ENCODE results near the gene NGLY1.

Gene NGLY1, protein sequence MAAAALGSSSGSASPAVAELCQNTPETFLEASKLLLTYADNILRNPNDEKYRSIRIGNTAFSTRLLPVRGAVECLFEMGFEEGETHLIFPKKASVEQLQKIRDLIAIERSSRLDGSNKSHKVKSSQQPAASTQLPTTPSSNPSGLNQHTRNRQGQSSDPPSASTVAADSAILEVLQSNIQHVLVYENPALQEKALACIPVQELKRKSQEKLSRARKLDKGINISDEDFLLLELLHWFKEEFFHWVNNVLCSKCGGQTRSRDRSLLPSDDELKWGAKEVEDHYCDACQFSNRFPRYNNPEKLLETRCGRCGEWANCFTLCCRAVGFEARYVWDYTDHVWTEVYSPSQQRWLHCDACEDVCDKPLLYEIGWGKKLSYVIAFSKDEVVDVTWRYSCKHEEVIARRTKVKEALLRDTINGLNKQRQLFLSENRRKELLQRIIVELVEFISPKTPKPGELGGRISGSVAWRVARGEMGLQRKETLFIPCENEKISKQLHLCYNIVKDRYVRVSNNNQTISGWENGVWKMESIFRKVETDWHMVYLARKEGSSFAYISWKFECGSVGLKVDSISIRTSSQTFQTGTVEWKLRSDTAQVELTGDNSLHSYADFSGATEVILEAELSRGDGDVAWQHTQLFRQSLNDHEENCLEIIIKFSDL
- total RNA-seq: 54.8 to 74.5 (median 70.5) reads per million in 4 donors

DNA sequence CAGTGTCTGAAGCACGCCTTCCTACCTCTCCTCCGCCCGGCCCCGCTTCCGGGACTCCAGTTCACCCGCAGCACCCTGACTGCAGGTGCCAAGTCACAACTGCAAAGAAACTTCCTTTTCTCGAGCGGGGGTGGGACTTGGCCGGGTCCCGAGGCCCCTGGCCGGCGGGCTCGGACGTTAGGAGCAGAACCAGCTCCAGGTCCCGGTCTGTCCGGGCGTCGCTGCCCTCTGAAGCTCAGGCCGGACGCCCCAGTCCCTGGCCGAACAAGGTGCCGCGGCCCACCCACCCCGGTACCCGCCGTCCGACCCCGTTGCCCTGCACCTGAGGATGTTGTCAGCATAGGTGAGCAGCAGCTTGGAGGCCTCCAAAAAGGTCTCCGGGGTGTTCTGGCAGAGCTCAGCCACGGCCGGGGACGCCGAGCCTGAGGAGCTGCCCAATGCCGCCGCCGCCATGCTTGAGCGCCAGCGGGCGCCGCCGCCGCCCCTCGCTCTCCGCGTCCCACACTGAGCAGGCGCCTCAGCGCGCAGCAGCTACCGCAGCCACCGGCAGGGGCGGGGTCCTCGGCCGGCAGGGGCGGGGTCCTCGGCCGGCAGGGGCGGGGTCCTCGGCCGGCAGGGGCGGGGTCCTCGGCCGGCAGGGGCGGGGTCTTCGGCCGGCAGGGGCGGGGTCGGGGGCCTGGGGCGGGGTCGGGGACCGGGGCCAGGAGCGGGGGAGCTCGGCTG lies at the start of gene NGLY1:
Gene NGLY1, minus strand, starts transcription at position 506 of the 723 bp plus-strand sequence. Its CDS starts 53 bp downstream, at position 453.
- DNase-seq: peak; percentile 73 to 87 (median 78)

DNA sequence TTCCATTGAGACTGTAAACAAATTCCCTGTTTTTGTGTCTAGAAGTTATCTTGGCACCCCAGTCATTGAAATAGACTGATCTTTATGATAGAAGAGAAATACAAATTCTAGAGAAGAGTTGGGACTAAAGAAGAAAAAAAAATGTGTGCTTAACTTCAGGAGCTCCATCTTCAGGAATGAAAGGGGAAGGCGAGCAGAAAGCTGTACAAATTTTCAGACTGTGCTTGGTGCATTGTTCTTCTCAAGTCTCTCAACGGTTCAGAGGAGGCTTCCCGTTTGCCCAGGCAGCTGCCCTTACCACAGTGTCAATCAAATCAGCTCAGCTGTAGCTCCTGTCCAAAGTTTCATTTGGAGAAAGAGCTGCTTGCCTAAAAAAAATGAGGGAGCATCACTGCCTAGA lies 48.3 kb upstream of the NGLY1 start:
- DNase-seq: no peak

DNA sequence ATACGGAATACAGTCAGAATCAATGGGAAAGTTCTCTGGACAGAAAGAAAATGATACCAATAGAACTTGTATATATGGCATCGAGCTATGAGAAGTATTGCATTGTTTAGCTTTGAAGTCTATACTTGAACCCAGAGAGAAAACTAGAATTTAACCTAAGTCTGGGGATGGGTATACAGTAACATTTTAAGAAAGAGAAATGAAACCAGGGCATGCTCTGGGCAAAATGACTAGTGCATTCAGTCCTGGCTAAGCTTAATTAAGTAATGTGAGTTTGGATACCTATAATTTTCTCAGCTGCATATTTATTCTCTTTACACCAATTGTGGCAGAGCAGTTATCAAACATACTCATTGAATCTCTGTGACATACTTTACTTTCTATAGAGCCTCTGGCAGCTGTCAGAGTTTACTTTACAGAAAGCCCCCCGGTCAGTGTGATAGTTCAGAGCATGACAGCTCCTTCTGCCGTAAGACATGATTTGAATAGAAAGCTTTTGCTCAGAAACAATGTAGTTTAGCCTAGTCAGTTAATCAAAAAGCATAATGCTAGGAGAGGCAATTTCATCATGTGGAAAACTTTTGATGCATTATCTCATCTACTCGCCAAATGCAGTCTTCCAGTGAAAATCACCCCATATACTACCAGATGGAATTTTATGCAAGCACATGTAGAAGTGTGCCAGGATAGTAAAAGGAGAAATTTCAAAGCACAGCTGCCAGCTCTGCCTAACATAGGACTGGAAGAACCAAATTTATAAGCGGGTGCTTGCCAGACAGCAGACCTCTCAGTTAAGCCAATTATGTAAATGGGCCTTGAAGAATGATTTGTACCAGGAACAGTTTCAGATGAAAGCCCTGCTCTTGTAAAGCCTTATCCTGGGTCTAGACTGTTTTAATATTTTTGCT lies 47.4 kb upstream of the NGLY1 start:
- DNase-seq: no peak

DNA sequence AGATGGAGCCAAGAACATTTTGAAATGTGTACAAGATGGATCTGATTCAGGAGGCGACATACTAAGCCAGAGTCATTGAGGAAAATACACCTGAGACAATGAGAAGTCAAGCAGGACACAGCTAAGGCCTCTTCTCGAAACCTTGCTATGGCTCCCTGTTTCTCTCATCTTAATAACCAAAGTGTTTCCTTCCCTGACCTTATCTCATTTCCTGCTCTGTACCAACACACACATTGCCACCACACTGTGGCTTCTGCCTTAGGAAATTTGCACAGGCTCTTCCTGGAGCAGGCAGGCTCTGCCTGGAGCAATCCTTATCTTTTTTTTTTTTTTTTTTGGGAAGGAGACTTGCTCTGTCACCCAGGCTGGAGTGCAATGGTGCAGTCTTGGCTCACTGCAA lies 43.3 kb upstream of the NGLY1 start:
- no peak for DNase-seq

DNA sequence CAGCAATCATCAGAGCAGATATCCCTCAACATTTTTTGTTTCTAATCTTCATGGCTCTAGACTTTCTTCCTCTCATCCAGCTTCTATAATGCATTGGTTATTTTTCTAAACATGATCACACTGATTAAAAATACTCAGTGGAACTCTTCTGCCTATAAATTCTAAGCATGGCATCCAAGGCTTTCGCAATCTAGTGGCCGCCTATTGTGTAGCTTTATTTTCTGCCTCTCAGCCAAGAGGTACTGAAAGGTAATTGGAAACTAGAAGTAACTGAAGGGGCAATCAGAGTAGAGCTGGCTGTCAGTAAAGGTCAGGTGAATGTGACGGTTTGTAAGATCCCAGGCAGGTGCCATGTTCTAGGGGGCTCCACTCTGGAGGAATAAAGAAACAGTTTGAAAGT lies 40.1 kb upstream of the NGLY1 start:
- no peak for DNase-seq

DNA sequence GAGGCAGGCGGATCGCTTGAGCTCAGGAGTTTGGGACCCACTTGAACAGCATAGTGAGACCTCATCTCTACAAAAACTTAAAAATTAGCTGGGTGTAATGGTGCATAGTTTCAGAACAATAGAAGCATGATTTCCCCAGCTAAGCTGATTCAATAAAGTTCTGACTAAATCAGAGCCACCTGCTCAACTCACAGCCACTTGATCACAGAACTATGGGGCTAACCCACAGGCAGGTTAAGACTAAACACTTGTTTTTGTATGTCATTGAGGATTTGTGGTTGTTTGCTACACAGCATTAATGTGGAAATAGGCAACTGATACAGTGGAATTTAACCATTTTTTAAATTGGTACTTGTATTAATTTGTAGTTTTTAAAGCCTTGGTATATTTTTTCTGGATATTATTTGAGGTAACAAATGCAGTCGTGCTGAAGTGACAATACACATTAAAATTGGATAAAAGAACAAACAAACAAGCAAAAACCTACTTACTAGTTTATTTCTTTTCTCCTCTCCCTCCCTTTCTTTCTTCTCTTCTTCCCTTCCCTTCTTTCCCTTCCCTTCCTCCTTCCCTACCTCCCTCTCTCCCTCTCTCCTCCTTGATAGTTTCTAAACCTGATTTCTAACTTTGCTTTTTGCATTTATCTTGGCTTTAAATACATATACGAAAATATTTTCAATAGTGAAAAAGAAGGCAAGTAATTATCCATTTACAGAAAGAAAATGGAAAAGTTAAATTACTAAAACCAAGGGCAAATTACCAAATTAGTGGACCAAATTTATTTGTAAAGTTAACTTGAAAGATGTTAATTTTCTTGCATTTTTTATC lies 38.7 kb upstream of the NGLY1 start:
- no peak for DNase-seq

DNA sequence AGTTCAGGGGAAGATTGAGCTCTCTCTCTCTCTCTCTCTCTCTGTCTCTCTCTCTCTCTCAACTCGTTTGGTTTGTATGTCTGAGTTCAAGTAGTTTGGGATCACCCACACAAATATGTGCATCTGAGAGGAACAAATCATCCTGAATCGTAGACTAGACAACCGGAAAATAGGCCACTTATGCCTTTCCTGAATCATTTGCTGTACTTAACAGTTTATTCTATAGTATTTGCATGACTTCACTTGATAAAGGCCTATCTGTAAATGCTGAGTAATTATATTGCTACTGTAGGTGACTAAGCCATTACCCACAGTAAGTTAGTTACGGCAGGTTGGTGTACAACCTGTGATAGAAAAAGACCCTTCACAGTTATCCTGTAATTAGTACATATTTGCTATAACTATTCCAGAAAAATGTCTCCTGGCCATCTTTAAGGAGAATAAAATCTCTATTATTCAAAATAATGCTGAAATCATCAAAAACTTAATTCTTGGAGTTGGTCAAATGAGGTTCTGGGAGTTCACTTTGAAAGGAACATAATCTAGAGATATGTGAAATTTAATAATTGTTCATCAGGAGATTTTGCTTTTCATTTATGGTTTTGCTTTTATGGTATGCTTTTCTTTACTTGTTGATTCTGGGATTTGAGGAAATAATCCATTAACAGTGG lies 37.7 kb upstream of the NGLY1 start:
- no peak for DNase-seq

DNA sequence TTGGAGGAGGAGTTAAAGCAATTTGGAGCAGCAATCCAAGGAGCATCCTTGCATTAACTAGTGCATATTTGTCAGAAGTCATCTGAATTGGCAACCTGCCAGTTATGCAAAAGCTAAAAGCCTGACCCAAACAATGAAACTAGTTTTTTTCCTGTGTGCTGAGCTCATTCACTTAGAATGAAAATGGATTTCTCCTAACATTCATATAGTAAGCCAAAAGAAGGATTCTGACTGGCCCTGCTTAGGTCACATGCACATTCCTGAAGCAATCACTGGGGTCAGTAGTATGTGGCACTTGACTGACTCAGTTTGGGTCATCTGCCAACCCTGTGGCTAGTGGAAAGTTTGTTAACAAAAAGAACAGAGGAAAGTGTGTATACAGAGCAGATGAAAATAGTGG lies 37.1 kb upstream of the NGLY1 start:
- DNase-seq: no peak

DNA sequence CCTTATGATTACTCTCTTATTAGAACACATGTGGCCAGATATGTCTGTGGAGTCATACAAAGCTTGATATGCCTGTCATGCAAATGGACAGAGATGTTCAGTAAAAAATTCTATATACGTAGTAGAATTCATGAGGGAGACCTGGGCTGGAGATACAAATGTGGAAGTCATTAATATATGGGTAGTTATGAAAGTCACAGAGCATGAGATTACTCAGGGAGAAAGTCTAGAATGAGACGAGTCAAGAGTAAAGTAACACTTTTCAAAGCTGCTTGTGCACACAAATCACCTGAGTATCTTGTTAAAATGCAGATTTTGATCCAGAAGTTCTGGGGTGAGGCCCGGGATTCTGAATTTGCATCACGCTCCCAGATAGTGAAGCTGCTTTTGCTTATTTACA lies 35.1 kb upstream of the NGLY1 start:
- no peak for DNase-seq

DNA sequence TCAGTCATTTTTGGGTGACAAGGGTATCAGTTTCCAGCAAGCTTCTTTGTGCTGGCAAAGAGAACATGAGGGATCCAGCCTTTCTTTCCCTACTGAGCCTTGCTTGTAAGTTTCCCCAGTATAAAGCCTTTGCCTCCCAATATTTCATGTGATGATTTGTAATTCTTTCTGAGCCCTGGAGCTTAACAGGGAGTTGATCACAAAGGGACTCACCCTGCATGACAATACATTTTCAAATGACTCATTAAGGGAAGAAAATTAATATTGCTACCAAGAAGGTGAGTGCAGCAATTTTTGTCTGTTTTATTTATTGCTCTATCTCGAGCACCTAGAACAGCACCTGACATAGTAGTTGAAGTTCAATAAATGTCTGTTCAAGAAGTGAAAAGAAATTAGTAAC lies 34.4 kb upstream of the NGLY1 start:
- DNase-seq: no peak

DNA sequence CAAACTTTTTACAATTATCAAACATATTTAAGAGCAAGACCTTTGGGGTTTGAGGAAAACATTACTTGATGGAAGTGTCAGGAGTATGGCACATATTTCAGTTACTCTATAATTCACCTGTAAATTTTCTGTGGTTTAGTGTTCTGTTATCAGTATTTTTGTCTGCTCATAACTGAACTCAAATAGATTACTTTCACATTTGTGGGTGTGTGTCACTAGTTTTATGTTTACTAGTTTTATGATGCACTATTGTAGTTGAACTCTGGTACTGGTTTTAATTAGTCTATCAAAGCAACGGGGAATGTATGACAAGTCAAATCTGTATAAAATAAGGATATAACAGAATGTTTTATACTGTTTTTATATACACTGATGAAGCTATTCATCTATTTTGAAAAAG lies 33.9 kb upstream of the NGLY1 start:
- DNase-seq: no peak

DNA sequence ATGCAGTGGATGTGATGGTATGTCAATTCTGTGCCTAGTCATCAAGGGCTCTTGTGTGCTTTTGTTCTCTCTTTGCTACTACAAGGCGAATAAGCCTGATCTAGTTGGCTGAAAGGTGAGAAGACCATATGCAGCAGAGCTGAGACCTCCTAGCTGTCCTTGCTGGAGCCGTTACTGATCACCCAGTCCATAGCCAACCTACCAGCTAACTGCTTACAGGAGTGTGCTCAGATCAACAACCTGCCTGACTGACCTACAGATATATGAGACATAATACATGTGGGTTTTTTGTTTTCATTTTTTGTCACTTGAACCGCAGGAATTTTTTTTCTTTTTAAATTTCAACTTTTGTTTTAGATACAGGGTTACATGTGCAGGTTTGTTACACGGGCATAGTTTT lies 29.4 kb upstream of the NGLY1 start:
- DNase-seq: no peak

DNA sequence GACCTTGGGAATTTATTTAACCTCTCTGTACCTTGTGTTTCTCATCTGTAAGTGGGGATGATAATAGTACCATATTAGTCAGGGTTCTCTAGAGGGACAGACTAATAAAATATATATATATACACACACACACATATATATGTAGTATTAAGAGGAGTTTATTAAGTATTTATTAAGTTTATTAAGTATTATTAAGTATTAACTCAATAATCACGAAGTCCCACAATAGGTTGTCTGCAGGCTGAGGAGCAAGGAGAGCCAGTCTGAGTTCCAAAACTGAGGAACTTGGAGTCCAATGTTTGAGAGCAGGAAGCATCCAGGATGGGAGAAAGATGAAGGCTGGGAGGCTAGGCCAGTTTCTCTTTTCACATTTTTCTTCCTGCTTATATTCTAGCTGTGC lies 21.4 kb upstream of the NGLY1 start:
- no peak for DNase-seq

DNA sequence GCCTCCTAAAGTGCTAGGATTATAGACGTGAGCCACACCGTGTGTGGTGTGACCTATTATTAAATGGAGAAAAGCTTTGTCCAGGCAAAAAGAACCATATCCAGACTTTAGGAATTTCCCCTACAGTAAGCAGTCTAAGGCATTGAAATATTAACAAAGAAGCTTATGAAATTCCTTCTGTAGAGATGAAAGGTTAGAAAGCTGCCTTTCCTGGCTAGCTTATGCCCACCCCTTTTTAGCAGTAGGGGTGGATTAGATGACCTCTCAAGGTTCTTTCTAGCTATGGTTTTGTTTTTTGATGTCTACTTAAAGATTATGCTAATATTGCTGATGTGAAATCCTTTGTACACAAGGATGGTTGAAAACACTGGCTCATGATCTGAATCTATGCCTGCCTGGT lies 20.6 kb upstream of the NGLY1 start:
- no peak for DNase-seq

DNA sequence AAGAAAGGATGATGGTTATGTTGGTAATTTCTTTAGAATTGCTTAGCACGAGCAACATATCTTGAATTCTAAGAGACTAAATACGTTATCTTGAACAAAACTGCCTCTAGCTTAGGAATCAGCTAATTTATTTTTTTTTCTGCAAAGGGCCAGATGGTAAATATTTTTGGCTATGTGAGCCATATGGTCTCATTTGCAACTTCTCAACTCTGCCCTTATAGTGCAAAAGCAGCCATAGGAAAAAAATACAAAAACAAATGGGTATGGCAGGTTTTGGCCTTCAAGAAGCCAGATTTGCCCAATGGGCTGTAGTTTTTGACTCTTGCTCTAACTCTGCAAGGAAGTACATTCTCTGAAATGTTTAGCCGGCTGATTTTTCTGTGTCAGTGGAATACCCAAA lies 18.5 kb upstream of the NGLY1 start:
- no peak for DNase-seq

DNA sequence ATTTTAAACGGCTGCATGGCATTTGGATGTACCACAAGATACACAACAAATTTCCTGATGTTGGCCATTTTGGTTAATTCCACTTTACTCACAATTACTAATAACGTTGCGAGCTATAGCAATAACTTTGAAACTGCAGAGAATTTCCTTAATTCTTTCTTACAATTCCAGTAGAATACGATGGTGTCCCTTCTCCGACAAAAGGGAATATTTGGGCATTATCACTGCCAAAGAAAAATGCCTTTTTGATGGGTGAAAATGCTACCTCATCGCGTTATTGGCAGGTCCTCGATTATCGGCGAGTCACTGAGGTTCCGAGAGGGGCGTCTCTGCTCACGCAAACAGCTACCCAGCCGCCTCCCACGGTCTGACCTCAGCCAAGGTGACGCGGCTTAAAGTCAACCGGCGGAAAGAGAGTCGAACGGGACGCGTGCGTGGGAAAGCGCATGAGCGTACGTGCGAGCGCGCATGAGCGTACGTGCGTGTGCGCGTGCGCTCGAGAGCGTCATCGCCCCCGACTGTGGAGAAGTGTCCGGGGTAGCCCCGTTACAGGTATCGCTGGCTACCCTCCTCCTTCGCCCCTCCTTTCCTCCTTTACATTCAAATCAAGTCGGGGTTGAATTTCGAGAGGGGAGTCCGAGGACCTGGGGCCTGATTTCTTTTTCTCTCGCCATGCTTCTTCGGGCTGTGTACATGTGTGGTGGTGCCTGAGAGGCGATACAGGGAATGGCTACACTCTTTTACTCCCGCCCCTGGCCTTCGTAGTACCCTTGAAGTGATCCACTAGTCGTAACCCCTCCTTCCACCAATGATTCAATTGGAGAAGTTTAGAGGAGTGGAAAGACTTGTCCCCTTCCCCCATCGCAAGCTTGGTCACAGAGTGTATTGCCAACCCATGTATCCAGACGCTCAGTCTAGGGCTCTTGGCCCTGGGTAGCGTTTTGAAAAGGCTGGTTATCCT lies 6.6 kb upstream of the NGLY1 start, which contains the start of gene OXSM:
Gene OXSM, plus strand, starts transcription at position 495 of the 961 bp plus-strand sequence. CDS start 931 bp downstream, outside the sequence.
- peak; percentile 79 to 95 (median 85) for DNase-seq

DNA sequence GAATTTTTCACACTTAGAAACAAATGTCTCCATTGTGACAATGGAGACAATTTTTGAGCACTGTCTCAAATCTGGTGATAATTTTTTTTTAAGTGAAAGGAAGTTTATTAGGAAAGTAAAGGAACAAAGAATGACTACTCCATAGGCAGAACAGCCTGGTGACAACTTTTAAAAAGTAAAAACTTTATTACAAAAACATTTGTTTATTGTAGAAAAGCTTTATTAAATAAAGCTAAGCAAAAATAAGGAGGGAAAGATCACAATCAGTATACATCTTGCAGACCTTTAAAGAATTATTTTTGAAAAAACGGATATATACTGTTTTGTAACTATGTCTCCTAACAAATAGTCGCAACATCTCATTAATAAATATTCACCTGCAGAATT lies 6.0 kb upstream of the NGLY1 start:
- DNase-seq: no peak

DNA sequence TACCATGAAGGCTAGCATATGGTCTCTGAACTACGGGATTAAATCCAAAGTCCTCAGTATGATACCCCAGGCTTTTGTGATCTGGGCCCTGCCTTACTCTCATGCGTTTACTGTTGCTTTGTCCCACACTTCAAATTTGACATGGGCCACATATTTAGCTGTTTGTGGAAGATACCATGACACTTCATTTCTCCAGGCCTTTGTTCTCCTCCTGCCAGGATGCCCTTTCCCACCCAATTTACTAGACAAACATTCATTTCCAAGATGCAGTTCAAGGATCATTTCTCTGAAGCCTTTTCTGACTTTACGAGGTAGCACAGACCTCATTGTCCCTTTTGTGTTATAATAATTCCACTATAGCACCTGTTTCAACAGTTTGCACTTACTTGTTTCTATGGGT lies 4.4 kb upstream of the NGLY1 start:
- DNase-seq: no peak

DNA sequence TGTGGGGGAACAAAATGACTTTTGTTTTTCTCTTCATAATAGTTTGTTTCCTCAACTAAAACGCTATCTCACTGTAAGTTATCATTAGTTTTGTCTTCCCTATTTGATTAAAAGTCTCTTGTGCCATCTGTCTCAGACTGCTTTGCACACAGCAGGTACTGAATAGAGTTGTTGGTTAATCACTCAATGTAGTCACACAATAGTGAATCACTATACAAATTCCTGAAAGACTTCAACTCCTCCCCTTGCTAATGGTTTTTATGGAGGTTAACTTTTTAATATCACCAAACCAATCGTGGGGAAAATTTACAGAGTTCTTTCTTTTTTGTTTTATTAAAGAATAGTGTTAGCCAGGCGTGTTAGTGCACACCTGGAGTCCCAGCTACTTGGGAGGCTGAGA lies 2.6 kb upstream of the NGLY1 start:
- no peak for DNase-seq

DNA sequence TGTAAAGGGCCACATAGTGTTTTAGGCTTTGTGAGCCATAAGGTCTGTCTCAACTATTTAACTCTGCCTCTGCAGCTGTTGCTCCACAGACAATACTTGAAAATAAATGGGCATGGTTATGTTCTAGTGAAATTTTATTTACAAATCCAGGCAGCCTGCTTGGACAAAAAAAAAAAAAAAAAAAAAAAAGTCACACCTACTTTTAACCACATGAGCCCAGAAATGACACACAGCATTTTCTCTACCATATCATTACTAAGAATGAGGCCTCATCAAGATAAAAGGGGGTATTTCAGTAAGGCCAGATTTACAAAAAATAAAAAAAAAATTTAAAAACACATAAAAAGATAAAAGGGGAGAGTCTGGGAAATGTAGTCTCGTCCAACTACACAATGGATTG lies 1.7 kb upstream of the NGLY1 start:
- no peak for DNase-seq

All from T-helper 1 cell (primary cell).